CD4-positive, alpha-beta memory T cell (primary cell): ENCODE results near the gene EDA. TPM values are rescaled to one million over a fixed set of nuclear protein-coding genes. Genes with fewer than 3 reads are reported as not detected.
"Not testable (repeated sequence)": the region's sequence is repeated elsewhere in the genome, so short reads cannot be mapped to it uniquely, and the experiment has no call there.

Experiments
- CTCF ChIA-PET: fragments of 350-600 bp; sonication (Branson Sonifier 250); formaldehyde crosslinking; loops from one replicate; lab custom pipeline; 2021; ENCODE audit warnings: inconsistent platforms; ENCODE audit not compliant: partially characterized antibody; lab: Charles Lee
- POLR2A ChIA-PET: fragments of 350-600 bp; sonication (Branson Sonifier 250); formaldehyde crosslinking; loops from one replicate; lab custom pipeline; 2021; ENCODE audit not compliant: partially characterized antibody; lab: Charles Lee
- DNase-seq, 5 donors: peaks; one replicate each; pipeline versions ENCODE4 v3.0.0 to v3.0.0-alpha.2; 2020 to 2022; ENCODE audit warnings: mixed read lengths in 1 of 5
- H3K27ac ChIP-seq: one replicate; pipeline ENCODE4 v1.7.0; 2013; ENCODE audit warnings: low read depth, low read length
- H3K27me3 ChIP-seq: 2 replicates; pipeline ENCODE4 v1.7.0; 2013; ENCODE audit warnings: mild to moderate bottlenecking, low read length, moderate library complexity; ENCODE audit not compliant: insufficient read depth
- H3K36me3 ChIP-seq: 2 replicates; pipeline ENCODE4 v1.7.0; 2013; ENCODE audit warnings: mild to moderate bottlenecking, low read length, moderate library complexity; ENCODE audit not compliant: insufficient read depth
- H3K4me1 ChIP-seq: 2 replicates; pipeline ENCODE4 v1.7.0; 2013; ENCODE audit warnings: mild to moderate bottlenecking, low read length, moderate library complexity; ENCODE audit not compliant: insufficient read depth
- H3K4me3 ChIP-seq, 2 donors: one replicate each; pipeline ENCODE4 v1.7.0; 2013; ENCODE audit warnings: low read length in 2 of 2, mild to moderate bottlenecking in 1 of 2
- H3K9me3 ChIP-seq, 2 donors: one replicate each; pipeline ENCODE4 v1.7.0; 2013; ENCODE audit warnings: low read length in 2 of 2, control low read depth in 1 of 2; ENCODE audit not compliant: control insufficient read depth in 1 of 2
- H3K27ac Mint-ChIP-seq, 7 donors: one replicate each; pipeline ENCODE4 v1.8.0; 2020 to 2021; ENCODE audit warnings: mixed read lengths in 7 of 7, mild to moderate bottlenecking in 6 of 7, inconsistent platforms in 3 of 7, moderate library complexity in 3 of 7
- H3K27me3 Mint-ChIP-seq, 2 donors: one replicate each; pipeline ENCODE4 v1.8.0; 2020 to 2021; ENCODE audit warnings: mixed read lengths in 2 of 2
- H3K36me3 Mint-ChIP-seq, 2 donors: one replicate each; pipeline ENCODE4 v1.8.0; 2020 to 2021; ENCODE audit warnings: mixed read lengths in 2 of 2, inconsistent platforms in 1 of 2, mild to moderate bottlenecking in 1 of 2
- H3K4me1 Mint-ChIP-seq, 4 donors: one replicate each; pipeline ENCODE4 v1.8.0; 2020 to 2021; ENCODE audit warnings: mixed read lengths in 4 of 4, mild to moderate bottlenecking in 1 of 4
- H3K4me3 Mint-ChIP-seq, 8 donors: one replicate each; pipeline ENCODE4 v1.8.0; 2020 to 2021; ENCODE audit warnings: mixed read lengths in 8 of 8, mild to moderate bottlenecking in 7 of 8, moderate library complexity in 6 of 8, inconsistent platforms in 3 of 8
- H3K9me3 Mint-ChIP-seq, 8 donors: one replicate each; pipeline ENCODE4 v1.8.0; 2020 to 2021; ENCODE audit warnings: mixed read lengths in 8 of 8, mild to moderate bottlenecking in 5 of 8, inconsistent platforms in 3 of 8, moderate library complexity in 1 of 8
- intact Hi-C: fragments of 100-400 bp; cut with micrococcal nuclease; formaldehyde crosslinking; loops from one replicate; pipeline ENCODE4 v1.15.1; 2023
- polyA plus RNA-seq, 2 donors: library from polyadenylated mRNA; unstranded; fragments of 300-500 nt; fragmentation: Illumina TruSeq; gene quantifications; one replicate each; pipeline ENCODE4 v1.2.3, GENCODE V29; 2021
- total RNA-seq, 2 experiments: library from RNA; stranded (reverse); gene quantifications; one replicate each; pipeline ENCODE4 v1.2.3, GENCODE V29; 2021

Gene EDA
- total and polyA plus RNA-seq, 4 experiments from 2014 or later, result 0.69 to 4.0 (median 2.9) TPM

DNA sequence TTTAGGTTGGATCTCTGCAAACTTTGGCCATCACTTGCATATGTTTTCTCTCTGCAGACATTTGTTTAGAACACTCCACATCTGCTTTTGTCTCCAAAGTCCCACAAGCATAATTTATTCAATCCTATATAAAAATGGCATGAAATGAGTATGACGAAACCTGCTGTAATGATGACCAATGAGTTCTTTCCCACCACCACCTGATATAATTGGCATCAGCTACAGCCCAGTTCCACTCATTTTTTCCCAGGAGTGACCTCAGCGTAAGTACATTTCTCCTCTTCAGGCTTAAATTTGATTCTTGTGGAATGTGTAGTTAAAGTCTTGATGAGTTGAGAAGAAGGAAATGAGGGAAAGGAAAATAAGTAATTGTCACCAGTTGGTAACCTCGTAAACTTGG lies 228.7 kb downstream of the EDA start:
- Mint-ChIP-seq H3K27me3 (no peaks in the 10 kb centered on the region), H3K4me1 (no peaks in the 10 kb centered on the region), H3K4me3 (no peak overlapping the region), H3K36me3 (no peaks in the 10 kb centered on the region), H3K9me3 (peaks cover 0 to 7% (median under 1%) of the 10 kb centered on the region in 8 donors), H3K27ac (no peak overlapping the region)
- Histone ChIP-seq H3K27ac (no peak overlapping the region), H3K36me3 (no peaks in the 10 kb centered on the region), H3K4me3 (no peak overlapping the region), H3K27me3 (no peaks in the 10 kb centered on the region), H3K9me3 (no peaks in the 10 kb centered on the region), H3K4me1 (no peaks in the 10 kb centered on the region)
- ChIA-PET CTCF (no interaction called here), POLR2A (no interaction called here)
- DNase-seq, result no peak
- intact Hi-C loops, result no loop called here

DNA sequence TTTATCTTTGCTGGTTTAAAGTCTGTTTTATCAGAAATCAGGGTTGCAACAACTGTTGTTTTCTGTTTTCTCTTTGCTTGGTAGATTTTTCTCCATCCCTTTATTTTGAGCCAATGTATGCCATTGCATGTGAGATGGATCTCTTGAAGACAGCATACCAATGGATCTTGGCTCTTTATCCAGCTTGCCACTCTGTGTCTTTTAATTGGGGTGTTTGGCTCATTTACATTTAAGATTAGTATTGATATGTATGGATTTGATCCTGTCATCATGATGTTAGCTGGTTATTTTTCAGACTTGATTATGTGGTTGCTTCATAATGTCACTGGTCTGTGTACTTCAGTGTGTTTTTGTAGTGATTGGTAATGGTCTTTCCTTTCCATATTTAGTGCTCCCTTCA lies 244.1 kb downstream of the EDA start:
- intact Hi-C loops, DNase-seq, POLR2A ChIA-PET, H3K36me3 Mint-ChIP-seq, H3K4me1 ChIP-seq, H3K36me3 ChIP-seq, H3K4me3 Mint-ChIP-seq, H3K27me3 Mint-ChIP-seq, H3K27me3 ChIP-seq, H3K4me1 Mint-ChIP-seq, H3K4me3 ChIP-seq, H3K9me3 ChIP-seq, H3K27ac Mint-ChIP-seq, CTCF ChIA-PET, H3K27ac ChIP-seq: not testable (repeated sequence)
- H3K9me3 Mint-ChIP-seq, result peaks cover 2 to 41% (median 23%) of the 10 kb centered on the region in 8 donors

DNA sequence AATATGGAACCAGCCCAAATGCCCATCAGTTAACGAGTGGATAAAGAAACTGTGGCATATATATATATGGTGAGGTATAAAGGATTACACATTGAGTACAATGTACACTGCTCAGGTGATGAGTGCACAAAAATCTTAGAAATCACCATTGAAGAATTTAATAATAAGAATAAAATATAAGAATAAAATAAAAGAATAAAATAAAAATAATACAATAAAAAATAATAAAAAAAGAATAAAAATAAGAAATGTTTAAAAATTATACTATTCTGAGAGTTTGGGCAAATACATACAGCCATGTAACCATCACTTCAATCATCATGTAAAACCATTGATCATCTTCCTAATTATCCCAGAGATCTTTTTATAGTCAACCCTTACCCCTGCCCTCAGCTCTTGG lies 260.3 kb downstream of the EDA start:
- ChIA-PET POLR2A (no interaction called here), CTCF (no interaction called here)
- no peaks in the 10 kb centered on the region for H3K36me3 Mint-ChIP-seq
- H3K4me1 Mint-ChIP-seq, result no peaks in the 10 kb centered on the region
- intact Hi-C loops, result no loop called here
- H3K9me3 Mint-ChIP-seq, result peaks cover 0 to 18% (median 13%) of the 10 kb centered on the region in 8 donors
- H3K27me3 Mint-ChIP-seq, result no peaks in the 10 kb centered on the region
- no peak overlapping the region for H3K4me3 ChIP-seq
- H3K9me3 ChIP-seq, result no peaks in the 10 kb centered on the region
- no peaks in the 10 kb centered on the region for H3K4me1 ChIP-seq
- no peak overlapping the region for H3K4me3 Mint-ChIP-seq
- H3K27ac ChIP-seq, result no peak overlapping the region
- no peak overlapping the region for H3K27ac Mint-ChIP-seq
- H3K36me3 ChIP-seq, result no peaks in the 10 kb centered on the region
- no peak for DNase-seq
- H3K27me3 ChIP-seq, result no peaks in the 10 kb centered on the region

DNA sequence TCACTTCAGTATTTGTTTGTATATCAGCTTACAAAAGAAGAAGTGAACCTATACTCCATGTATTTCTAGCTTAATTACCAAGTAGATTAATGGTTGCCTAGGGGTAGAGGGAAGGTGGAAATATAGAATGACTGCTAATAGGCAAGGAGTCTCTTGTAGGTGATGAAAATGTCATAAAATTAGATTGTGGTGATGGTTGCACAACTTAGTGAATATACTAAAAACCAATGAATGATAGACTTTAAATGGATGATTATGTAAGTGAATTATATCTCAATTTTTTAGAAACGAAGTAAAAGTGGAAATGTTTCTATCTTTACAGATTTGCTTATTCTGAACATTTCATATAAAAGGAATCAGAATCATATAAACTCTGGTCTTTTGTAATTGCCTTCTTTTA lies 268.3 kb downstream of the EDA start:
- H3K4me3 ChIP-seq, result no peak overlapping the region
- no peak overlapping the region for H3K27ac ChIP-seq
- Mint-ChIP-seq H3K4me3 (no peak overlapping the region), H3K27me3 (no peaks in the 10 kb centered on the region), H3K36me3 (no peaks in the 10 kb centered on the region), H3K9me3 (peaks cover 0 to 36% (median 23%) of the 10 kb centered on the region in 8 donors), H3K4me1 (no peaks in the 10 kb centered on the region), H3K27ac (no peak overlapping the region)
- intact Hi-C loops, result no loop called here
- H3K9me3 ChIP-seq, result peaks cover 0 to 5% of the 10 kb centered on the region in 2 donors
- H3K4me1 ChIP-seq, result no peaks in the 10 kb centered on the region
- DNase-seq, result no peak
- POLR2A ChIA-PET, result no interaction called here
- CTCF ChIA-PET, result no interaction called here
- no peaks in the 10 kb centered on the region for H3K27me3 ChIP-seq
- no peaks in the 10 kb centered on the region for H3K36me3 ChIP-seq

DNA sequence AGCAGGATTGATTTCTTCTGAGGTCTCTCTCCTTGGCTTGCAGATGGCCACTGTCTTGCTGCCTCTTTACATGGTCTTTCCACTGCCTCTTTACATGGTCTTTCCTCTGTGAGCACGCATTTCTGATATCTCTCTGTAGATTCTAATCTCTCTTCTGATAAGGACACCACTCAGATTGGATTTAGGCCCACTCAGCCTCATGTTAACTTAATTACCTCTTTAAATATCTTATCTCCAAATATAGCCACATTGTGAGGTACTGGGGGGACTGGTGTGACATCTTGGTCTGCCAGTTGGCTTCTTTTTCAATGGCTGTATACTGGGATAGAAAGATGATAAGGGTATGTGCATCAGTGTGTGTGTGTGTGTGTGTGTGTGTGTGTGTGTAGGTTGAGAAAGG lies 280.1 kb downstream of the EDA start:
- H3K4me1 ChIP-seq, result no peaks in the 10 kb centered on the region
- H3K4me3 ChIP-seq, result no peak overlapping the region
- no peaks in the 10 kb centered on the region for H3K27me3 ChIP-seq
- ChIA-PET POLR2A (no interaction called here), CTCF (no interaction called here)
- no peaks in the 10 kb centered on the region for H3K4me1 Mint-ChIP-seq
- no peaks in the 10 kb centered on the region for H3K27me3 Mint-ChIP-seq
- intact Hi-C loops, result no loop called here
- no peak overlapping the region for H3K27ac ChIP-seq
- peaks cover 0 to 5% (median 2%) of the 10 kb centered on the region in 8 donors for H3K9me3 Mint-ChIP-seq
- no peaks in the 10 kb centered on the region for H3K36me3 ChIP-seq
- no peak for DNase-seq
- H3K4me3 Mint-ChIP-seq, result no peak overlapping the region
- H3K36me3 Mint-ChIP-seq, result no peaks in the 10 kb centered on the region
- no peak overlapping the region for H3K27ac Mint-ChIP-seq
- H3K9me3 ChIP-seq, result no peaks in the 10 kb centered on the region

DNA sequence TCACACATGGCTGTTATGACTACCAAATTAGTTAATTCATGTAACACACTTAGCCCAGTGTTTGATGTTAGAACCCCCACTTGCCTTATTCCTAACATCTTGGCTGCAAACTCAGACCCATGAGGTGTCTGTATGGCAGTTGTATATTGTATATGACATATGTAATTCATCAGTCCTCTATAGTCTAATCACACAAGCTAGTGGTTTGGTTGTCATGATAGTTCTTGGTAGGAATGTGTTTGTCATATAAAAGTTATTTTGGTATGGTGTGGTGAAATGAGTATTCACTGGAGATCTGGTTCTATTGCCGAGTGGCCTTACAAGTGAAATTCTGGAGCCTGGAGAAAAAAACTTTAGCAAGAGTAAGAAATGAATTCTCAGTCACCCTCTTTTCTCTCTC lies 284.6 kb downstream of the EDA start:
- H3K9me3 Mint-ChIP-seq, result peaks cover 0 to 4% (median 0%) of the 10 kb centered on the region in 8 donors
- peaks cover 0 to 2% of the 10 kb centered on the region in 2 donors for H3K27me3 Mint-ChIP-seq
- no peak overlapping the region for H3K4me3 Mint-ChIP-seq
- no peaks in the 10 kb centered on the region for H3K36me3 ChIP-seq
- no peaks in the 10 kb centered on the region for H3K4me1 Mint-ChIP-seq
- no peaks in the 10 kb centered on the region for H3K4me1 ChIP-seq
- H3K36me3 Mint-ChIP-seq, result no peaks in the 10 kb centered on the region
- no peak overlapping the region for H3K4me3 ChIP-seq
- H3K27ac Mint-ChIP-seq, result no peak overlapping the region
- intact Hi-C loops, result no loop called here
- H3K27me3 ChIP-seq, result no peaks in the 10 kb centered on the region
- DNase-seq, result no peak
- no peaks in the 10 kb centered on the region for H3K9me3 ChIP-seq
- ChIA-PET CTCF (no interaction called here), POLR2A (no interaction called here)
- no peak overlapping the region for H3K27ac ChIP-seq

DNA sequence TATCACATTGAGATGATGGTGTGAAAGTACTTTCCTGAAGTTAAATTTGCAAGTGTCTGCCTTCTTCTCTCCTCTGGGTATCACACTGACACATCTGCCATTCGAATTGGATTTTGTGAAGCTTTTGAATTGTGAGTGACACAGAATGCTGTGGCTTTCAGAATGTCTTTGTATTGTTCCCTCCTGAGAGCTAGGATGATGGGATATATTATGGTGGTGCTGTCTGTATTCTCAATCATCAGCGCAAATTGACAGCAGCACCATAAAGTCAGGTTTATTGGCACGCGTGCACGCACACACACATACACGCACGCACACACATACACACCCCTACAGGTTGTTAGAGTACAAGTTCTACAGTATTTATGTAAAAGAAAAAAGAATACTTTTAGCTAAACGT lies 290.5 kb downstream of the EDA start:
- H3K4me1 Mint-ChIP-seq, result no peaks in the 10 kb centered on the region
- ChIA-PET CTCF (no interaction called here), POLR2A (no interaction called here)
- Histone ChIP-seq H3K36me3 (no peaks in the 10 kb centered on the region), H3K27me3 (no peaks in the 10 kb centered on the region), H3K4me1 (no peaks in the 10 kb centered on the region), H3K27ac (no peak overlapping the region), H3K9me3 (no peaks in the 10 kb centered on the region), H3K4me3 (no peak overlapping the region)
- no peak overlapping the region for H3K27ac Mint-ChIP-seq
- intact Hi-C loops, result no loop called here
- H3K36me3 Mint-ChIP-seq, result no peaks in the 10 kb centered on the region
- no peak for DNase-seq
- peaks cover 0 to 4% (median 0%) of the 10 kb centered on the region in 8 donors for H3K9me3 Mint-ChIP-seq
- peaks cover 0 to 2% of the 10 kb centered on the region in 2 donors for H3K27me3 Mint-ChIP-seq
- no peak overlapping the region for H3K4me3 Mint-ChIP-seq

DNA sequence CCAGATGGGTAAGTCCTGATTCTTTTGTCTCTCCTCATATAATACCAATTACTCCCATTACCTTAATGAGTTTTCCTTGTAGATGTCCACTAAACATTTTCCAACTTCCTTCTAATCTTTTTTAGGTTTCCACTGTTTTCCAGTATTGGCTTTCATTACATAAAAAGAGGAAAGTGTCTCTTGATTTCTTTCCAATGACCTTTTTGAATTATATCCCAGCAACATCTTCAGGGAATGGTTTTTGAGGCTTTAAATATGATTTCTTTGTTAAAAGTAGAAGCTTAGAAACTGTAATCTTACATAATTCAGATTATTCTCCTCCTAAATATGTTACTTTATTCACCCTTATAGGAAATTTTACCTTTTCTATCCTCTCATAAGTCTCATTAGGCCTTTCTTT lies 298.9 kb downstream of the EDA start:
- no peaks in the 10 kb centered on the region for H3K4me1 Mint-ChIP-seq
- no peak overlapping the region for H3K4me3 Mint-ChIP-seq
- no peaks in the 10 kb centered on the region for H3K36me3 Mint-ChIP-seq
- CTCF ChIA-PET, result no interaction called here
- H3K27ac Mint-ChIP-seq, result no peak overlapping the region
- no peaks in the 10 kb centered on the region for H3K4me1 ChIP-seq
- no peak for DNase-seq
- H3K9me3 ChIP-seq, result no peaks in the 10 kb centered on the region
- intact Hi-C loops, result no loop called here
- H3K27me3 Mint-ChIP-seq, result no peaks in the 10 kb centered on the region
- no peaks in the 10 kb centered on the region for H3K27me3 ChIP-seq
- no peak overlapping the region for H3K27ac ChIP-seq
- H3K36me3 ChIP-seq, result no peaks in the 10 kb centered on the region
- POLR2A ChIA-PET, result no interaction called here
- no peak overlapping the region for H3K4me3 ChIP-seq
- peaks cover 0 to 6% (median 0%) of the 10 kb centered on the region in 8 donors for H3K9me3 Mint-ChIP-seq
